ENCODE results near the gene LDLRAD4. TPM values are rescaled to one million over a fixed set of nuclear protein-coding genes. Genes with fewer than 3 reads are reported as not detected.

LDLRAD4 gene
- polyA plus RNA-seq, 1 of the 3 experiments (the other 2 are of a cell fraction), result 0.16 TPM

DNA sequence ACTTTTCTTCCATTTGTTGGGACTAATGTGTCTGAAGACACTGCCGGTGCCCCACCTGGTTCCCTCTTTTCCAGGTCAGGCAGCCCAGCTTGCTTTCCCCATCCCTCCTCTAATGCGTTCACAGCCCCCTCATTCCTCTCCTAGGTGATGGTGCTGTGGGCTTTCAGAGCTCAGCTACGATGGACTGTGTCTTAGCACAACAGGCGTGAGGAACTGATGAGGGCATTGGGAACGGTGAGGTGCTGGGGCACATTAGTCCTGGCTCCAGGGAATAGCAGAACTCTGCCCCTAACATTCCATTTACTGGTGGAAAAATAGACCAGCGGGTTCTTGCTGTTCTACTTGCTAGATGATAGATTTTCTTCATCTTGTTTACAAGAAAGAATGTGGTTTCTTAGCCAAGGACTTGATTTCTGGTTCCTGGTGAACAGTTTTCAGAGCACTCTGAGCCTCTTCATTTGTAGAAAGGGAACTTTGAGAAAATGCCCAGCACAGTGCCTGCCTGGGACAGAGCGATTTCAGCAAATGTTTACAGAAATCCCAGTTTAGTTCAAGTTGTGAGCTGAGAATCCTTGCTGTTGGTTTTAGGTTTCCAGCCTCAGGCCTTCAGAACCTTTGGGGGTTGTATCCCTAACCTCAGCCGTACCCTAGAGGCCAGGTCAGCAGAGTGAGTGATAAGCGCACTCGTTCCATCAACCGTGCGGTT, 42.5 kb downstream of the LDLRAD4 start:
- TF ChIP-seq RCOR1 (IDR thresholded peaks at IDR 0.05; ENCODE audit: low read length) (no peak), RXRA (IDR thresholded peaks at IDR 0.05; ENCODE audit: borderline replicate concordance, low read depth) (no peak), EP300 (IDR thresholded peaks at IDR 0.05; ENCODE audit: borderline replicate concordance in 1 of 2, low read depth in 1 of 2, low read length in 1 of 2) (no peak), PBX3 (IDR thresholded peaks at IDR 0.05) (no peak), GABPA (IDR thresholded peaks at IDR 0.05; ENCODE audit: low read depth) (no peak), GATA2 (CRISPR knock-in tag; IDR thresholded peaks at IDR 0.05) (no peak), SMC3 (IDR thresholded peaks at IDR 0.05; ENCODE audit: low read depth, low read length) (no peak), ELF1 (IDR thresholded peaks at IDR 0.05) (no peak), SIN3A (IDR thresholded peaks at IDR 0.05; ENCODE audit: borderline replicate concordance, low read depth, low read length) (no peak), JUND (IDR thresholded peaks at IDR 0.05) (no peak), TEAD4 (IDR thresholded peaks at IDR 0.05; ENCODE audit: borderline replicate concordance, insufficient read depth) (no peak), TAF1 (IDR thresholded peaks at IDR 0.05; ENCODE audit: borderline replicate concordance, low read depth, low read length) (no peak), ZBTB33 (IDR thresholded peaks at IDR 0.05; ENCODE audit: borderline replicate concordance, low read depth) (no peak)
- TF ChIP-seq, protein P1, sequence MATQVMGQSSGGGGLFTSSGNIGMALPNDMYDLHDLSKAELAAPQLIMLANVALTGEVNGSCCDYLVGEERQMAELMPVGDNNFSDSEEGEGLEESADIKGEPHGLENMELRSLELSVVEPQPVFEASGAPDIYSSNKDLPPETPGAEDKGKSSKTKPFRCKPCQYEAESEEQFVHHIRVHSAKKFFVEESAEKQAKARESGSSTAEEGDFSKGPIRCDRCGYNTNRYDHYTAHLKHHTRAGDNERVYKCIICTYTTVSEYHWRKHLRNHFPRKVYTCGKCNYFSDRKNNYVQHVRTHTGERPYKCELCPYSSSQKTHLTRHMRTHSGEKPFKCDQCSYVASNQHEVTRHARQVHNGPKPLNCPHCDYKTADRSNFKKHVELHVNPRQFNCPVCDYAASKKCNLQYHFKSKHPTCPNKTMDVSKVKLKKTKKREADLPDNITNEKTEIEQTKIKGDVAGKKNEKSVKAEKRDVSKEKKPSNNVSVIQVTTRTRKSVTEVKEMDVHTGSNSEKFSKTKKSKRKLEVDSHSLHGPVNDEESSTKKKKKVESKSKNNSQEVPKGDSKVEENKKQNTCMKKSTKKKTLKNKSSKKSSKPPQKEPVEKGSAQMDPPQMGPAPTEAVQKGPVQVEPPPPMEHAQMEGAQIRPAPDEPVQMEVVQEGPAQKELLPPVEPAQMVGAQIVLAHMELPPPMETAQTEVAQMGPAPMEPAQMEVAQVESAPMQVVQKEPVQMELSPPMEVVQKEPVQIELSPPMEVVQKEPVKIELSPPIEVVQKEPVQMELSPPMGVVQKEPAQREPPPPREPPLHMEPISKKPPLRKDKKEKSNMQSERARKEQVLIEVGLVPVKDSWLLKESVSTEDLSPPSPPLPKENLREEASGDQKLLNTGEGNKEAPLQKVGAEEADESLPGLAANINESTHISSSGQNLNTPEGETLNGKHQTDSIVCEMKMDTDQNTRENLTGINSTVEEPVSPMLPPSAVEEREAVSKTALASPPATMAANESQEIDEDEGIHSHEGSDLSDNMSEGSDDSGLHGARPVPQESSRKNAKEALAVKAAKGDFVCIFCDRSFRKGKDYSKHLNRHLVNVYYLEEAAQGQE (IDR thresholded peaks at IDR 0.05; ENCODE audit: low read depth, low read length), result no peak
- TF ChIP-seq, protein P2, sequence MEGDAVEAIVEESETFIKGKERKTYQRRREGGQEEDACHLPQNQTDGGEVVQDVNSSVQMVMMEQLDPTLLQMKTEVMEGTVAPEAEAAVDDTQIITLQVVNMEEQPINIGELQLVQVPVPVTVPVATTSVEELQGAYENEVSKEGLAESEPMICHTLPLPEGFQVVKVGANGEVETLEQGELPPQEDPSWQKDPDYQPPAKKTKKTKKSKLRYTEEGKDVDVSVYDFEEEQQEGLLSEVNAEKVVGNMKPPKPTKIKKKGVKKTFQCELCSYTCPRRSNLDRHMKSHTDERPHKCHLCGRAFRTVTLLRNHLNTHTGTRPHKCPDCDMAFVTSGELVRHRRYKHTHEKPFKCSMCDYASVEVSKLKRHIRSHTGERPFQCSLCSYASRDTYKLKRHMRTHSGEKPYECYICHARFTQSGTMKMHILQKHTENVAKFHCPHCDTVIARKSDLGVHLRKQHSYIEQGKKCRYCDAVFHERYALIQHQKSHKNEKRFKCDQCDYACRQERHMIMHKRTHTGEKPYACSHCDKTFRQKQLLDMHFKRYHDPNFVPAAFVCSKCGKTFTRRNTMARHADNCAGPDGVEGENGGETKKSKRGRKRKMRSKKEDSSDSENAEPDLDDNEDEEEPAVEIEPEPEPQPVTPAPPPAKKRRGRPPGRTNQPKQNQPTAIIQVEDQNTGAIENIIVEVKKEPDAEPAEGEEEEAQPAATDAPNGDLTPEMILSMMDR (IDR thresholded peaks at IDR 0.05), result no peak
- H3K9me2 ChIP-seq, result no peaks in the 10 kb centered on the region
- H3K79me2 ChIP-seq (ENCODE audit: insufficient read depth), result no peaks in the 10 kb centered on the region
- no peak for DNase-seq
- H3K27me3 ChIP-seq (ENCODE audit: insufficient read depth), result no peaks in the 10 kb centered on the region
- POLR2A ChIA-PET, result no interaction called here
- H2AFZ ChIP-seq (ENCODE audit: low read depth), result no peak overlapping the region
- H3K4me2 ChIP-seq, result no peak overlapping the region
- H3K9ac ChIP-seq, result no peak overlapping the region
- H4K20me1 ChIP-seq (ENCODE audit: insufficient read depth), result no peaks in the 10 kb centered on the region
- CTCF ChIA-PET, result interaction anchor here (0.7 to 1.6 kb wide), 2 partner anchors 9 to 45 kb away, joined by 3 read pairs; no protein-coding TSS in a partner anchor
- no peaks in the 10 kb centered on the region for H3F3A ChIP-seq (replicated peaks; ENCODE audit: insufficient read depth)
- H3K4me1 ChIP-seq (ENCODE audit: control insufficient read depth in 1 of 2, insufficient read depth in 2 of 2, low read depth in 1 of 2, low read length in 1 of 2), result peaks cover 0 to 43% of the 10 kb centered on the region in 2 experiments; a peak in 1 of 4 replicates
- no peak overlapping the region for H3K27ac ChIP-seq (ENCODE audit: low read depth in 2 of 2, low read length in 1 of 2)
- H3K4me3 ChIP-seq (ENCODE audit: low read depth in 2 of 2, low read length in 1 of 2), result no peak overlapping the region
- no peaks in the 10 kb centered on the region for H3K9me3 ChIP-seq
- WGBS (ENCODE audit: low lambda C conversion rate), result 90% methylated on average over 7 of the region's 12 CpGs
- no peaks in the 10 kb centered on the region for H3K36me3 ChIP-seq (replicated peaks in 1 of 2; ENCODE audit: control insufficient read depth in 1 of 2, insufficient read depth in 2 of 2, low read length in 1 of 2)

All from SK-N-SH (cell line).